Globus pallidus (tissue), 1 donor: ENCODE measurements around the gene PIWIL1.

Source experiments
- DNase-seq: peaks from one replicate; pipeline ENCODE4 v3.0.0-alpha.2; 2015; ENCODE audit warnings: low spot score

PIWIL1 gene

GRCh38 chr12:130336723-130337487 is 782 bp upstream of the PIWIL1 start:
- no peak for DNase-seq

DNA sequence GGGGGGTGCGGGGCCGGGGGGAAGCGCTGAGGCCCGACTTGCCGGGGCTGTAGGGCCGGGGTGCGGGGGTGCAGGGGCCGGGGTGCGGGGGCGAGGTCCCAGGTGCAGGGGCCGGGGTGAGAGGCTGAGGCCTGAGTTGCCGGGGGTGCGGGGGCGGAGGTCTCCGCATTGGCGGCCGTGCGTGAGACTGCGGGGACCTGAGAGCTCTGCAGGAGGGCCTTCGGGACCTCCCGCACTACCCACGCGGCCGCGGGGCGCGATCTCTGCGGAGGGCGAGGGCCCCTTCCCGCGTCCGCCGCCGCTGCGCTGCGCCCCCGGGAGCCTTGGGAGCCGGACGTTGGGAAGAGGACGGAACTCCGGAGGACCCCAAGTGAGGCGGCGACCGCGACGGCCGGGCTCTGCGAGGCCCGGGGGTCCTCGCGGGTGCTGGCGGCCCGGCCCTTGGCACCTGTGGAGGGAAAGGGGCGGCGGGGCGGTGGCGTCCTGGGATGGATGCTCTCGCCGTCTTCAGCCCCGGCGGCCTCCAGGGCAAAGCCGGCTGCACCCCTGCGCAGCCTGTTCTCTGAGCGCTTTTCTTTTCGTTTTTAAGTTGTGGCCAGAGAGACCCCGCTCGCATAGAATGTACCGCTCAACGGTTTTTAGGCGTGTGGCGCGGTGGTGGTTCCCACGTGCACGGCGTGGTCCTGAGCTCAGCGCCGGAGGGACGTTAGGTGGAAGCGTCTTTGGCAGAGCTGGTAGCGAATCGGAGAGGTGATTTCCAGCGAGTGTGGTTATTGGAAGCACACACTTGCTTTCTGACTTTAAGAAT is 1.3 kb downstream of the PIWIL1 start:
- no peak for DNase-seq

DNA sequence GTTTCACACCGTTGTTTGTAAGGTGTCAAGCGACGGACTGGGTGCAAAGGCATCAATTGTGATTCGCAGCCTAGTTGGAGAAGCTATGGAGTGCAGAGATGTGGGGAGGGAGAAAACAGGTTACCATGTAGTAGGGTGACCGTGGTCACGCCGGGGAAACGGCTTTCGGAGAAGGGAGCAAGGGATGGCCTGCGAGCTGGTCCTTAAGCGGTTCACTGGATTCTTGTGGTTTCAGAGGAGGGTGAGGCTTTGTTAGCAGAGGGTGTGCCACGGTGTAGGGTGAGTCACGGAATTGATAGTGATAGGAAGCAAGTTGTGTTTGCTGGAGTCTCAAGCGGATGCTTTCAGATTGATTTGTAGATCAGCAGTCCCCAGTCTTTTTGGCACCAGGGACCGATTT is 2.3 kb downstream of the PIWIL1 start:
- DNase-seq, result no peak

GRCh38 chr12:130342442-130342841 is 4.8 kb downstream of the PIWIL1 start:
- no peak for DNase-seq

- no peak for DNase-seq
Observed at GRCh38 chr12:130342842-130343241, 5.2 kb downstream of the PIWIL1 start.

DNA sequence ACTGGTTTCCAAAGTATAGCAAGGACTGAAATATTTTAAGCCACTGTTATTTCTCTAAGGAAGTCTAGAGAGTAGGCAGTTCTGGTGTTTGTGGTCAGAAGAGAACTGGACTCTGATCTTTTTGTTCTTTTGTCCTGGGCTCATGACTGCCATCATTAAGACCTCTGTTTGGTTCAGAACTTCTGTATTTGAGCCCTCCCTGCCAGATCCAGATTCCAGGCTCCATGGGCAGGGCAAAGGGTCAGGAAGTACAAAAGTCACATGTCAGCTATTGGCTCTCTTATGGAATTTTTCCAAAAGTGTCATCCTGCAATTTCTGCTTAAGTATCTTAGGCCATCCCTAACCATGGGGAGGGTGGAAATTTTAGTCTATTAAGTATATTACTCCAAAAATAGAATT is 6.8 kb downstream of the PIWIL1 start:
- no peak for DNase-seq

DNA sequence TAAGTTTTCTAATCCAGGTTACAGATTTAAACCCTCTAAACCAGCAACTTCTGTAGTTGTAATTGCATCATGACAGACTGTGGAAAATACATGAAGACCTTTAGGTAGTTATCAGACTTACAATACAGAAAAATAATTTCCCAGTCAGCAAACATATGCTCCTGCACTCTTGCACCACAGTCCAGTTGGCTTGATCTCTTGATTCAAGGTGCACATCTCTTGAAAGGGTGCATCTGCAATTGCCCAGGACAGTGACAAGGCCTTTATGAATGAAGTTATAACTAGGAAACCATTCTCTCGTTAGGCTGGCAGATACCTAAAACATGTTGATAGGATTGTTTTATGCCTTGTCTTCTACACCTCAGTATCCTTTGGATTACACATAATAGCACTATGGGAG is 7.6 kb downstream of the PIWIL1 start:
- DNase-seq, result no peak

- no peak for DNase-seq
Observed at GRCh38 chr12:130347588-130347987, 9.9 kb downstream of the PIWIL1 start.

DNA sequence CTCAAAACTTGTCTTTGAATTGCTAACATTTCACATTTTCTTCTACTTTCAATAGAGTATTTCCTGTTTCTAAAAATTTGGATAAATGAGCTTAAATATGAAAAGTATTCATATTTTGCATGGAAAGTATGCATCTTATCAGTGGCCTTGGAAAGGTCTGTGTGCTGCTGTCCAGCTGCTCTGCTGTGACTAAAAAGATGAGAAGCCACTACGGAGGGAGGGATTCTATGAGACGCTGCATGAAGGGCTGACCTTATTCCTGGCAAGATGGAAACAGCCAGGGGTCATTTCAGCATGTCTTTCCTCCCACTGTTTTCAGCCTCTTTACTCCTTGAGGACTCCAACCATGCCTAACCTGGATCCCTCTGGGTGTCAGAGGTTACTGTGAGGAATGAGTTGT is 13.0 kb downstream of the PIWIL1 start:
- no peak for DNase-seq

DNA sequence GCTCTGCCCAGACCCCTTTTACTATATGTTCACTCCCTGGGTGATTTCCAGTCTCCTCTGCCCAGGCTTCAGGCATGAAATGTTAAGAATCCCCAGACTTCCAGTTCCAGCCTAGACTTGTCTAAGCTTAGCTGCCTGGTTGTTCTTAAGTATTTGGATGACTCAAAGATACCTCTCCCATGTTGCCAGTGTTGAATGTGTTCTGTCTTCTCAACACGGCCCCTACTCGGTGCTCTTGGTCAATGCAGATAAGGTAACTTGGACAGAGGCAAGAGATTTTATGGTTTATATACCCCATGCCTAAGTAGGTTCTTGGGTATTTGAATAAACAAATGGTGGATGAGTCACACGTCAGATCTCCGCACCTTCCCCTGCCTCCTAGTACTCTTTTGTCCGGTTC is 13.6 kb downstream of the PIWIL1 start:
- DNase-seq, result no peak

- no peak for DNase-seq
Observed at GRCh38 chr12:130353081-130353480, 15.4 kb downstream of the PIWIL1 start.

GRCh38 chr12:130354407-130354806 is 16.7 kb downstream of the PIWIL1 start:
- DNase-seq, result no peak

GRCh38 chr12:130356222-130356621 is 18.5 kb downstream of the PIWIL1 start:
- no peak for DNase-seq

- no peak for DNase-seq
Observed at GRCh38 chr12:130357241-130357640, 19.6 kb downstream of the PIWIL1 start.

GRCh38 chr12:130357729-130358330 is 20.1 kb downstream of the PIWIL1 start:
- no peak for DNase-seq

DNA sequence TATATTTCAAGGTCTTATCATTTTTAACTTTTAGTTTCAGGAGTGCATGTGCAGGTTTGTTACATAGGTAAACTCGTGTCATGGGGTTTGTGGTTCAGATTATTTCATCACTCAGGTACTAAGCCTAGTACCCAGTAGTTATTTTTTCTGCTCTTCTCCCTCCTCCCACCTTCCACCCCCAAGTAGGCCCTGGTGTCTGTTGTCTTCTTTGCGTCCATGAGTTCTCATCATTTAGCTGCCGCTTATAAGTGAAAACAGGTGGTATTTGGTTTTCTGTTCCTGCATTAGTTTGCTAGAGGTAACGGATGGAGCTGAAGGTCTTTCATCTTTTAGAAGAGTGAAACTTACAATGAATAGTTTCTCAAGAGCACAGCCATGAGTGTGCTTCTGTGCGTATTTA is 24.4 kb downstream of the PIWIL1 start:
- no peak for DNase-seq

DNA sequence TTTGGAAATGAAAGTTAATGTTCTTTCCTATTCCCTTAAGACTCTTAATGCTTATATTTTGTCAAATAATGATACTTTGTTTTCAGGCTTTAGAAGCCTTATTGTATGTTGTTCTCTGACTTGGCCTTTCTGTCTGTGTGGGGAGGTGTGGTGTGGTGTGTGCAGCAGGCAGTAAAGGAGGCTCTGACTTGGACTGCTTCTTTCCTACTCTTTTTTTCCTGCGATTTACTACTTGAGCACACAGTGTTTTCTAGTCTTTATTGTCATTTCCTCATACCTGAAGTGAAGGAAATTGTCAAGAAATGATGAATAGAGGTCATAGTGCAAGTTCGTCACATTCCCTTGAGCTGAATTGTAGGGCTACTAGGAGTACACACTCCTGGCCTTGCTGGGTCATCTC is 26.9 kb downstream of the PIWIL1 start:
- DNase-seq, result no peak

DNA sequence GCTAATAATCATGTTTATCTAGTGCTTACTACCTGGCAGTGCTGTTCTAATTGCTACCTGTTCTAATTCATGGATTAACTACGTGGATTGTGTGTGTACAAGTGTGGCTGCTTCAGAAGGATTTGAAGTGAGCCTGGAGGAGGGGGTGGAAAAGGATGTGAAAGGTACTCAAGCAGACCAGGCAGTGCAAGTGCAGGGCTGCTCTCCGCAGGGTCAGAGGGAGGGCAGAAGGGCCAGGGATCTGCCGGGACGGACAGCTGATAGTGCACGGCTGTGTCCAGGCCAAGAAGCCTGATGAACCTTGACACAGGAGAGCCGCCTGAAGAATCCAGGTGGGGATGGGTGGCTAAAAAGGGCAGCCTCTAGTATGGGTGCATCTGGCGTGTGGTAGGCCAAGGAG is 28.5 kb downstream of the PIWIL1 start:
- no peak for DNase-seq

- DNase-seq, result no peak
Observed at GRCh38 chr12:130367003-130367402, 29.3 kb downstream of the PIWIL1 start.

GRCh38 chr12:130367523-130367922 is 29.8 kb downstream of the PIWIL1 start:
- no peak for DNase-seq

GRCh38 chr12:130369816-130370215 is 32.1 kb downstream of the PIWIL1 start:
- no peak for DNase-seq

DNA sequence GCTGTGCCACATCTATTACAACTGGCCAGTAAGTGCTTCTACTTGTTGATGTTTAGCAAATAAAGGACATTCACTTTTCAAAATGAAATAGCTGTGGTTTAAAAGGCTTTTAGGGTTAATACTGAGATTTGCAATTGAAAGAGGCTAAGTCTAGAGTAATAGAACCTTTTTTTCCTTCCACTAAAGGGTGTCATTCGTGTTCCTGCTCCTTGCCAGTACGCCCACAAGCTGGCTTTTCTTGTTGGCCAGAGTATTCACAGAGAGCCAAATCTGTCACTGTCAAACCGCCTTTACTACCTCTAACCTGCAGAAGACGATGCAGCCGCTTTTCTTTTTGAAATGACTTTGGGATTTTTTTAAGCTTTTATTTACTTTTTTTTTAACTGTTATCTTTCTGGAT is 33.6 kb downstream of the PIWIL1 start:
- DNase-seq, result no peak

DNA sequence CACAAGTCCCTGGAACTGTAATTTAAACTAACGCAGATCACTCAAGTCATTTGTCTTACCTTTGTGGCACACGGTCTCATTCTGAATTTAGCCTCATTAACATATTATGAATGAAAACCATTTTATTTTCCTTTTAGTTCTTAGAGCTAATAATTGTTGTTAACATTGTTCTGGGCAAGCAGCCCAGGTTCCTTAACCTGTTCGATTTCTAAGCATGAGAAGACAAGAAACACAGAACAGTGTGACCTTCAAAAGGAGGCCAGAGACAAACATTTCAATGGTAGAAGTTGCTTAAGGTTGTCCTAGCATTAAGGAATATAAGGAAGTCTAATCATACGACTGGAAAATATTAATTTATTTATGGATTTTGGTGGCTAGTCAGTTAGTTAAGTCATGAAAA is 35.2 kb downstream of the PIWIL1 start:
- no peak for DNase-seq
